Uterus (tissue), 2 donors: ENCODE results near the gene PKMYT1.

Experiments used
- CTCF ChIP-seq, 4 experiments: fragments of 200-600 bp in 2 of 4; fragments of 450-650 bp in 2 of 4; sonication (generic) in 2 of 4; IDR thresholded peaks; one replicate each; pipeline ENCODE4 v1.5.1; 2016 to 2019; ENCODE audit warnings: antibody characterized with exemption in 4 of 4, mild to moderate bottlenecking in 2 of 4, moderate library complexity in 1 of 4
- POLR2A ChIP-seq, 2 donors: fragments of 450-650 bp; IDR thresholded peaks; one replicate each; pipeline ENCODE4 v1.6.1; 2016; ENCODE audit warnings: antibody characterized with exemption in 2 of 2, mild to moderate bottlenecking in 1 of 2, moderate library complexity in 1 of 2

GRCh38 chr16:2967211-2967631 is 13.0 kb downstream of the PKMYT1 start:
- no peak for TF ChIP-seq CTCF (IDR thresholded peaks at IDR 0.05)
- TF ChIP-seq POLR2A (IDR thresholded peaks at IDR 0.05): no peak
